ENCODE results near the gene FKRP. TPM values are rescaled to one million over a fixed set of nuclear protein-coding genes. Genes with fewer than 3 reads are reported as not detected.

The FKRP gene
- total RNA-seq, 1 donor from 2014 or later, result 16.3 TPM

DNA sequence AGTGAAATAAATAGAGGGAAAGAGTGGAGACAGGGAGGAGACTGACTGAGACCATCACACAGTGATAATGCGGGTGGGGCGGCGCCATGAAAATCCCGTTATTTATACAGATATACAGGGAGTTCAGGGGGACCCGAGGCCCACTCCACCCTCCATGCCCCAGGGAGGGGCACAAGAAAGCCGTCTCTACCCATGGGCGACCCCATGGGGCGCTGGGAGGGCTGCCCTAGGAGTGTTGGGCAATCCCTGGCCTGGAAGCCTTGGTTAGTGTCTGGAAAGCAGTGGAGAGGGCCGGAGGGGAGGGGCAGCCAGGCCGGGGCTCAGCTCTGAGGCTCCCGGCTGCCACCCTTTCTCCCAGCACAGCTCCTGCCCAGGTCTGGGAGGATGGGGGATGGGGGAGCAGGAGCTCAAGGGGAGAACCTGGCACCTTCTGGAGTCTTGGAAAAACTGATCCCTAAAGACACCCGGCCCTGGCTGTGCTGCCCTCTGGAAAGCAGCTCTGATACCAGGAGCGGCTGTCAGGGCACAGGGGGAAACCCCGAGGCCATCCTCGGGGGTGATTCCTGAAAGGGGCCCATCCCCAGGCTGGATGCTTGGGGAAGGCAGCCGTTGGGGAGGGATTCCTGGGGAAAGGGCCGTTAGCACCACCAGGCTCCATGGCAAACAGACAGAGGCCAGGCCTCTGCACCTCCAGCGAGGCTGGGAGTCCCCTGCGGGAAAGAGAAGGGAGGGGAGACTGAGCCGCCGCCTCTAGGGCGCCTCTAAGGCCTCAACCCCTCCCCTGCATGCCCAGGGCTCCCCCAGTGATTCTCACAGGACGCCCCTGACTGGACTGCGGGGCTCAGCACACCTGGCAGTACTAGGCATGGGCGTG, 26.0 kb upstream of the FKRP start:
- DNase-seq (ENCODE audit: low spot score), result no peak

DNA sequence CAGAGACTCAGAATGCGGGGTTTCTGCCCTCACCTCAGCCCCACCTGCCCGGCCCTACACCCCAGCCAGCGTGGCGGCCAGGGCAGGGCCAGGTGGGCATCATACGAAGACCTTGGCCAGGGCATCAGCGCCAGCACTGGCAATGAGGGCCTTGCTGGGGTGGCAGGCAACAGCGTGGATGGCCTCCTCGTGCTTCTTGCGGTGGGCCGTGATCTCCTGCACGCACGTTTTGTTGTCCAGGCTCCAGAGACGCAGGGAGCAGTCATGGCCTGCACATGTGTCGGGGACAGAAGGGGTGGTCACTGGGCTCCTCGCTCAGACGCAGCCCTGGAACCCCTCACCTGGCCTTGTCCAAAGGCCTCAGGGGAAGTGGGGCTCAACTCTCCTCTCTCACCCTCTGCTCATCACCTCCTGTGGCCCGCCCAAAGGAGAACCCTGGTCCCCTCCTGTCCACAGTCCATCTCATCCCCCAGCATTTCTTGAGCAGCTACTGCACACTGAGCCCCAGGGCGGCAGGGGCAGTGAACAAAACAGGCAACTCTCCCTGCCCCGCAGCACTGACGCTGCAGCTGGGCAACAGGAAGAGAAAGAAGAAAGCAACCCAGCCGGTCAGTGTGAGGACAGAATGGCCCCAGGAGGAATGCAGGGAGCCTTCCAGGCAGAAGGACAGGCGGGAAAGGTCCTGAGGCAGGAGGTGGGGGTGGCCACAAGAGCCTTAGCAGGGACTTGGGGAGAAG, 25.2 kb upstream of the FKRP start:
- DNase-seq (ENCODE audit: low spot score), result no peak

DNA sequence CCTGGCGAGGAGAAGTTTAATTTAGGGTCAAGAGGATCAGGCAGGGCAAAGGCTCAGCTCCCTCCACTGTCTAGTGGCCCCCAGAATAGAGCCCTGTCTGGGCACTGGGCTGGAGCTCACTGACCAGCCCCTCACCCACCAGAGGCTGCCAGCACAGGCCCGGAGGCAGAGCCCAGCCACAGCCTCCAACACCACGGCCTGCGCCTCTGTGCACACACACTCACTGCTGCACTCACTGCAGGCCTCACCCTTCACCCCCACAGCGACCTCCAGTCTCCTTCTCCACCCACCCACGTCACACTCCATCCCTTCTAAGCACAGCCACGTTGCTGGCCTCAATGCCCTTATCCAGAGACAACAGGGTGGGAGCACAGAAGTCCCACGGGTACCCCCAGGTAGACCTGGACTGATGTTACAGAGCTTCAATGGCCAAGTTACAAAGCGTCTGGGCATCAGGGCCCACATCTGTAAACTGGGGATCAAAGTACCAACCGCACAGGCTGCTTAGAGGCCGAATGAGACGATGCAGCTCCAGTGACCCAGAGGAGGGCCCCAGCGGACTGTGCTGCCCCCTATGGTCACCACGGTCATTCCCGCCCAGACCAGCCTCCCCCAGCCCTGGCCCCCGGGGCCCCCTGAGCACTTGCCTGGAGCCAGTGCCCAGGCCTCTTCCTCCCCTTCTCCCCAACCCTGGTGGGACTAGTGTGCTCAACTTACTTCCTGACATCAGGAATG, 24.4 kb upstream of the FKRP start:
- DNase-seq (ENCODE audit: low spot score), result no peak

DNA sequence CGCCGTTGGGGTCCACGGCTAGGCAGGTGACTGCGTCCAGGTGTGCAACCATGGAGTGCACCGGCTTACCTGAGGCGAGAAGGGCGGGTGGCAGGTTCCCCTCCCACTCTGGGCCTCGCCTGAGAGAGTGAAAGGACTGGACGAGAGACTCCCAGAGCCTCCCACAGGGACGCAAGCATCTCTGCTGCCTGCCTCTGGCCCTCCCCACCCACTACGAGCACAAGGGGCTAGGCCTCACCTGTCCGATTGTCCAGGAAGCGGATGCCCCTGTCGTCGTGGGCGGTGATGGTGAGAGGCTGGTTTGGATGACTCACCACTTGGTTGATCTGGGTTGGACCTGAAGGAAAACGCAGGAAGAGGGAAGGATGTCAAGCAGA, 23.9 kb upstream of the FKRP start:
- no peak for DNase-seq (ENCODE audit: low spot score)

DNA sequence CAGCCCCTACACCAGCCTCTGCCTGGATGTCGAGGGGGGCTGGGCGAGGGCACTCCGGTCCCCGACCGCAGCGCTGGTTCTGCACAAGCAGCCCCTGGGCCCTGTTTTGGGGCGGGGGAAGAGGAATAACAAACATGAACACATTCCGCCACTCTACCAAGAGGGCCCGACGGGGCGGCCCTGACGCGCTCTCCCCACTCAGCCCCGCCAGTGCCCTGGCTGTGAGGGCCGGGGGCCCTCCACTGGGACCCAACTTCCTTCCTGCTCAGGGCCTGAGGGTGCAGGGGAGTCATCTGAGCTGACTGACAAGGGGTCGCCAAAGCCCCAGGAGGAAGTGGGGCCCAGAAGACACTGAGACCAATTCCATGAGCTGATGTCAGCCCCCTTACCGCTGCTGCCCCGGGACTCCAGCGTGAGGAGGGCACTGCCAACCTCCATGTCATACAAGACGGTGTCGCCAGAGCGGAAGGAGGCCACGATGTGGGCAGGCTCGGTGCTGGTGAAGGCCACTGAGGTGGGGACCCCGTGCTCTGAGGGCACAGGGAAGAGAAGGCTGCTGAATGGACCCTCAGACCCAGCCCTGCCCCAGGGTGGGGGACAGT, 23.3 kb upstream of the FKRP start:
- no peak for DNase-seq (ENCODE audit: low spot score)

DNA sequence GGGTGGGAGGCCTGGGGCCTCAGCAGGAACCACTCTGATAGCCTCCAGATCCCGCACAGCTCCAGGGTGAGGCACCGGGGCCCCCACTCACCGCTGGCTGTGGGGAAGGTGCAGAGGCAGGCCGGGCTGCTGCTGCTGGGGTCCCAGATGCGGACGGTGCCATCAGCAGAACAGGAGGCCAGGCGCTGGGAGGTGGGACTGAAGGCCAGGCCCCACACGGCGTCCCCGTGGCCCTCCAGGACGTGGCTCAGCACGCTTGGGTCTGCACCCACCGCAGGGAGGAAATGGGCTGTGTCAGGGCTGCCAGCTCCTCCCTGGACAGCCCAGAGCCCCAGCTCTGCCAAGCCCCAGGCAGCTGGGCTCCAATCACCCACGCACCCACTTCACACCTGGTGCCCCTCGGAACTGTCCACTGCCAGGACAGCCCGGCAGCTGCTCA, 22.8 kb upstream of the FKRP start:
- DNase-seq (ENCODE audit: low spot score), result no peak

DNA sequence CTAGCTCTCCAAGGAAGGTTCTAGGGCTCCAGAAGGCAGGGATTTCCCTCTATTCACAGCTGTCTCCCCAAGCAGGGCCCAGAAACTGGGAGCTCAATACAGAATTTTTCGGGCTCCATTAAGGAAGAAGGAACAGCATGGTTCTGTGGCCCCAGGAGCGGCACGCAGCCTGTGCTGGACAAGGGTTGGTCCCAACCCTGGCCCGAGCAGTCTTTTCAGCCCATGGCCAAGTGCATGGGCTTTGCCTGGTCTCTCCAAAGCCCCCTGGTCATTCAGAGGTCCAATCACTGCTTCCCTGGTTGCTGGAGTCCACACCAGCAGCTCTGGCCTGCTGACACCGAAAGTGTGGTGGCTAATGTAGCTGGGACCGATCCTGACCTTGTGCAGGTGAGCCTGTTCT, 22.4 kb upstream of the FKRP start:
- no peak for DNase-seq (ENCODE audit: low spot score)

DNA sequence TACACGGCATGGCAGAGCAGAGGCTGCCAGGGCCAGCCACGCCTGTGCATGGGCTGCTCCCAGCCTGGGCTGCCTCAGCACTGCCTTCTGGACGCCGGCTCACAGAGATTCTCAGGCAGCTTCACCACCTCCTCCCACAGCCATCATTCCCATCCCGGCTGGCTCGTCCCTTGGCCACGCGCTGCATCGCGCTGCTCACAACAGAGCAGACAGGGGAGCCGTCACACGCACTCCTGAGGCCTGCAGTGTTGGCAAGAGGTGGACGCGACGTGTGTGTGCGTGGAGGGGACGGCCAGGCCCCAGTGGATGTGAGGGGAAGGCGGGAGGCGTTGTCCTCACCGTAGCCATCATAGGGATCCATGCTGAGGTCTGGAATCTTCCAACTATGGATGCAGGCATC, 21.4 kb upstream of the FKRP start:
- DNase-seq (ENCODE audit: low spot score), result no peak

DNA sequence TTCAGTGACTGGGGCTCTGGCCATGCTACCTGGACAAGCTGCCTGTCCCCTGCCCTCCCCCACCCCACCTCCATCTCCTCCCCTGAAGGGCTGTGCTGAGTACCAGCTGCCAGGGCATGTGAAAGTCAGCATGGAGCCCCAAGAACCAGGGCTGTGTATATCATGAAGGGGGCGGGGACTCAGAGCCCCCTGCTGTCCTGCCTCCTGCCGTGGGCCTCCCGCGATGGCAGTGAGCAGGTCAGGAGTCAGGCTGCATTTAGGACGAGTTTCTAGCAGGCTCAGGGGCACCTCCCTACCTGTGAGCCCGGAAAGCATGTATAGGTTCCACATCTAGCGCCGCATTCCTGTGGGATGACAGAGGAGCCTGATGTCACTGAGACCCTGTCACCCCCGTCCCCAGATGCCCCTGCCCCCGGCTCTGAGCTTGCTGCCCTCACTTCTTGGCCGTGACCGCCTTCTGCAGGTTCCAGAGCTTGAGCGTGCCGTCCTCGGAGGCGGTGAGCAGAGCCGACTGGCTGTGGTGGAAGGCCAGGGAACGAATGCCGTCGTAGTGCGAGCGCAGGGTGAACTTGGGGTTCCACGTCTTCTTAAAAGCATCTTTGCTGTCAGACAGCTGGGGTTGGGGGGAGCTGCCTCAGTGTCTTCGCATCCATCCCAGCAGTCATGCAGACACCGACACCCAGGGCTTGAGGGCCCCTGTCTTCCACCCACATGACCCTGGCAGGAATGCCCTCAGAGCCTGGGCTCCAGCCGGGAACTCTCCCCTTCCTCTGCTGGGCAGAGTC, 20.6 kb upstream of the FKRP start:
- DNase-seq (ENCODE audit: low spot score), result no peak

DNA sequence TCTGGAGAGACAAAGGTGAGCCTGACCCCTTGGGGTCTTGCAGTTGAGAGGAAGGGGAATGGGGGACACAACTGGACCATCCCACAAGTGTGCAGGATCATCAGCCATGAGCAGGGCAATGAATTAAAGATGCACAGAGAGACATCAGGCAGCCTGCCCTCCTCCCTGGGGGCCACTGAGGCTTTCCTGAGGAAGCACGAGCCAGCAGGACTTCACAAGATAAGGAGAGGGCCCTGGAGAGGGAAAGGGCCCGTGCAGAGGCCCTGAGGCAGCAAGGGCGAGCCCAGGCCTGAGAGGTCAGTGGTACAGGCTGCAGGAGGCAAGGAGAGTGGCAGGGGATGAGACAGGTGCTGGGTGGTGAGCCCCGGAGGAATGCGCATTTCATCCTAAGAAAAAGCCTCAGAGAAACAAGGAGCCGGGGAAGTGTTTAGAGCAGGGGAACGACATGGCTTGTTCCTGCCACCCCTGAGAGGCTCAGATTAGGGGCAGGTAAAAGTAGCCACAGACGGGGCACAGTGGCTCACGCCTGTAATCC, 19.9 kb upstream of the FKRP start:
- no peak for DNase-seq (ENCODE audit: low spot score)

DNA sequence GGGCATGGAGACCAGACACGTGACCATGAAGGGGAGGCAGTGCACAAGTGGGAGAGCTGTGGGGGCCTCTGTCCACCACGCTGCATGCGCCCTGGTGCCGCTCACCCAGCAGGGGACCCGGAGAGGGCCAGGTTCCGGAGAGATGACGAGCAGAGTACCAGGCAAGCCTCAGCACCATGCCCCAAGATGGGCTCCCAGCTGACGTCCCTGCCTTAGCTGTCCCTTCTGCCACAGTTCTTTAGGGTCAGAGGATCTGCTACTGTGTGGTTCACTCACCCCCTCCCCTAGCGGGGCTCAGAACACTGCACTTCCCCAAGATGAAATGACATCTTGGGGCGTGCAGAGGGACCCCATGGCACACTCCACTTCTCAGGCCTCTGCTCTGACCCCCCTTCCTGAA, 19.3 kb upstream of the FKRP start:
- DNase-seq (ENCODE audit: low spot score), result no peak

DNA sequence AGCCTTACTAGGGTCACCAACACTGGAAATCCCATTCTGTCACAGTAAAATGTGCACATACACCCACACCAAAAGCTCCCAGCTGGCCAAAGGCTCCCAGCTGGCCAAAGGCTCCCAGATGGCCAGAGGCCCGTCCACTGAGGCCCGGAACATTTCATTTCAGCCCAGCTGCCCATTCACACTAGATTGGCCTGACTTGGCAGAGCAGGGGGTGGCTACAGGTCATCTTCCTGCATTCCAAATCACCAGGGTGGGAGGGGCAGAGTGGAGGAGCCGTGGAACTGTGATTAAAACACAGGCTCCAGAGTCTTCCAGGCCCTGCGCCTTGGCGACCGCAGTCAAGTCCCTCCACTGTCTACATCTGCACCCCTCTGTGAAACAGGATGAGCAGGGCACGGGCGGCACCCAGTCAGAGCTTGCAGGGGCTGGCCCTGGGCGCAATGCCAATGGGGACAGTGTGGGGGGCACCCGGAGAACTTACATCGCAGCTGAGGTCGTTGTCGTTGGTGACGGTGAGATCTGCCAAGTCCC, 18.8 kb upstream of the FKRP start:
- no peak for DNase-seq (ENCODE audit: low spot score)

DNA sequence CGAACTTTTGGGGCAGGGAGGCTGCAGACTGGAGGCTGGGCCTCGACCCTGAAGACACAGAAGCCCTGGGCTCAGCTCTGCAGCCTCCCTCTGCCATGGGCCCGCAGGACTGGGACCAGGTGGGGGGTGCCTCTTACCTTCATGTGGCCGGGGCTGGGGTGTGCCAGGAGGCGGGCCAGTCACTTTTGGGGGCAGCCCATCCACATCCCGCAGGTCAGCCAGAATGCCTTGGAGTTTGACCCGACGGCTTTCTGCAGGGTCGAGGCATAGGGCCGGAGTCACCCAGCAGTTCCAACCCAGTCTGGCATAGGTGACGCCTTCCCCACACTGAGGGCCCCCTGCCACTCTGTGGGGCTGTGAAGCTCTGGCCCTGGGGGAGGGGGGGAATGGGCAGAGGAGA, 18.1 kb upstream of the FKRP start:
- DNase-seq (ENCODE audit: low spot score), result no peak

DNA sequence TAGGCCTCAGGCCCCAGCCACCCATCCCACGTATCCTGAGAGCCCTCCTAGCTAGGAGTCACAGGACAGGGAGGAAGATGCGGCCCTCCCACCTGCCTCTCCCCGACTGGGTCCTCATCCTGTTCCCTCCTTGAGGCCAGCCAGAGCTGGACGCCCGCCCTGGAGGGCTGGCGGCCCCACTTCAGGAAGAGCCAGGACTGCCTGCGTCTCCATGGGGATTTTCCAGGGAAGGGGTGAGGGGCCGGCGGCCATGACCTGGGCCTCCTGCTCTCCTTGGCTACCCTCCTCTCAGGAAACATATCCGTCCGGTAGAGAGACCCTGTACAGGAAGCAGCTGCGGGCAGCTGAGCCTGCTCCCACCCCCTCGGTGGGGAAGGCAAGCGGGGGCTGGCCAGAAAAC, 17.6 kb upstream of the FKRP start:
- DNase-seq (ENCODE audit: low spot score), result no peak

DNA sequence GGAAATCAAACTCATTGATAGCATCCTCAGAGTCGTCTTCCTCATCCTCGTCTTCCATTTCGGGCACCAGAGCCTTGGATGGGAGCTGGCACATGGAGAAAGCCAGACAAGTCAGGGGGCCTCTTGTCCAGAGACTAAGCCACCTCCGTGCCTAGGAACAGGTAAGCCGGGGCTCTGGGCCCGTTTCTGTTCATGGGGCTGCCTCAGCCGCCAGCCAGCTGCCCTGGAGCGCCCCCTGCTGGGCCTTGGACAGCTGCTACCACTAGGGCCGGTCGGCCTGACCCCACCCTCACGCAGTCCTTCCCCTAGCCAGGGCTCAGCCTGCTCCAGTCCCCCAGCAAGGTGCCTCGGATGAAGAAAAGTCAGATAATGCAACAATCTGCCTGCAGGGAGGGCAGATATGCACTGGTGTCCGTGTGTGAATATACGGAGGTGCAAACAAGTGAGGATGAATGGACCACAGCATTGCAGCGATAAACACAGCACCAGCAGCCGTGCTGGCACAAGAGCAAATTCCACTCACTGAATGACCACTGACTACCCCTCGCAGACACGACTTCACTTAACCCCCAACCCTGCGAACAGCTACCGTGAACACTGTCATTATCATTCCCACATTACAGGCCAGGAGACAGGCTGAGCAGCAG, 17.0 kb upstream of the FKRP start:
- DNase-seq (ENCODE audit: low spot score), result peak; percentile 73

DNA sequence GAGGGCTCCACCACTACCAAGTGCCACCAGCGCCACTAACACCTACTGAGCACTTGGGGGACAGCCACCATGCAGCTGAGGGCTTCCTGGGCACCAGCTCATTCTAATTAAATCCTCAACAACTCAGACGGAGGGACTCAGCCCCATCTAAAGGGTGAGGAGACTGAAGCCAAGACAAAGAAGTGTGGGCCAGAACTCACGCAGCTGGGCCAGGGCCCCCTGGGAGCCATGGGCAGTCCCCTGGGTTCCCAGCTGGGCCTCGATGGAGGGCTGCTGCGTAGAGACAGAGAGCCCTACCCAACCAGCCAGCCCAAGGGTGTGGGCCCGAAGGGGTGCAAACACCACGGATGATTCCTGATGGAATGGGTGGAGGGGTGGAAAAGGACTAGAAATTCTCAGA, 16.2 kb upstream of the FKRP start:
- DNase-seq (ENCODE audit: low spot score), result no peak

DNA sequence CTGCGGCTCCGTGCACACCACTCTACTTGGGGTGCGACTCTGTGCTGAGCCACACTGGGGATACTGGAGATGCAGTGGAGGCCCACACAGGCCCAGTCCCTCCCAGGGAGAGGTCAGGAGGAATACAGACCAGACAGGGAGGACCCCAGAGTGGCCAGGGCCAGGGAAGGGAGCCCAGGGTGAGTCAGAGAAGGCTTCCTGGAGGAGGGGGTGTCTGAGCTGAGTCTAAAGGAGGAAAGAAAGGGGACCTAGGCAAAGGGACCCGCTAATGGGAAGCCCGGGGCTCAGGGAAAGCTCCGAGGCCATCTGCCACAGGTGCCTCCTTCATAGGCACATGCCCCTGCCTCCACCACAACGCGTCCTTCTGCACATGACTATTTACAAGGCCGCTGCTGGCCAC, 15.7 kb upstream of the FKRP start:
- no peak for DNase-seq (ENCODE audit: low spot score)

DNA sequence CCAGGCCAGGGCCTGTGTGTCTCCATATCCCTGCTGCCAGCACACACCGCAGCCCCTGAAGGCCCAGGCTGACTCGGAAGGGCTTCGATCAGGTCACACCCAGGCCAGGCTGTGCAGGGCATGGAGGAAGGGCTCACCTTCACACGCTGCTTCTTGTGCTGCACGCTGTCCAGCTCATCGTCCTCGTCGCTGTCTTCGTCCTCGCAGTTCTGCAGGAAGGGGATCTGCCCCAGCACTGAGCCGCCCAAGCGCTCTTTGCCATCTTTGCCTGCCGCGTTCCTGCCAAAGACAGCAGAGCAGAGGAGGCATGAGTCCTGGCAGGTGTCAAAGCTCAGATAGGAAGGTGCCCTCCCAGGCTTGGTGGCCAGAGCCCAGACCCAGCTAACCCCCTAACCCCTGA, 15.3 kb upstream of the FKRP start:
- no peak for DNase-seq (ENCODE audit: low spot score)

DNA sequence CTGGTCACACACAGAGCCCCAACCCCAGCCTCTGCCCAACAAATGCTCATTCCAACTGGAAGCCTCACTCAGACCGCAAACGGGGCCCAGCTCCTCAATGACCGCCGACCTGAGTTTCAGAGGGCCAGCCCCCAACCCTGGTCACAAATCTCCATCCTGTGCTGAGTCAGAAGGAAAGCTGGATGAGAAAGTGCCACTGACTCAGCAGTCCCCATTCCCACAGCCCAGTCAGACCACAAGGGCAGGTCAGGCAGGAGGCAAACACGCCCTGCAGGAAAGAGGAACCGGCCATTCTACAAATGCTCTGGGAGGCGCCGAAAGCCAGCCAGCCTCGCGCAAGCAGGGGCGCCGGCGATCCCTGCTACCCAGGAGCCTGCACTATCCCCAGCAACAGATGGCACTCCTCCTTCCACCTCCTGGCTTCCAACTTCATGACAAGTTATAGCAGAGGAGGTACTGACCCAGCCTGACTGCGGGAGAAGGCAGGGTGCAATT, 14.8 kb upstream of the FKRP start:
- DNase-seq (ENCODE audit: low spot score), result no peak

DNA sequence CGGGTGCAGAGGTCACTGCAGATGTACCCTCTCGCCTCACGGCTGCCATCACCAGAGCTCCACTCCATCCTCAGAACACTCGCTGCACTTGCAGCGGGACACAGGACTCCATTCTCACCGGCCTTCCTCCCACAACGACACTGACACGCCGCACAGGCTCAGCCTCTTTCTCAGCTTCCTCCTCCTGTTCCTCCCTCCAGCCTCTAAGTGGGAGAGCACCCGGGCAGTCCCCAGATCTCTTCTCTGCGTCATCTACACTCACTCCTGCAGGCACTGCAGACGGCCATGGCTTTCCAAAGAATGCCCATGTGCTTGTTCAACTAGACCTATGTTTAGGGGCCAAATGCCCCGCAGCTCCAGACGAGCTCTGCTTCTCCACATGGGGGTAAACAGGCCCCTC, 14.3 kb upstream of the FKRP start:
- no peak for DNase-seq (ENCODE audit: low spot score)
